Kidney (tissue), 14 donors: ENCODE results near the gene GLOD4. TPM values are rescaled to one million over a fixed set of nuclear protein-coding genes. Genes with fewer than 3 reads are reported as not detected.

ENCODE experiments used
- DNase-seq, 5 donors: peaks; one replicate each; pipeline ENCODE4 v3.0.0-alpha.2; 2013 to 2020
- FAIRE-seq: peaks from 2 replicates; lab custom pipeline; 2012; peaks lifted over from hg19 to GRCh38; lab: Jason Lieb, UNC
- H3K27ac ChIP-seq, 2 donors: one replicate each; pipeline ENCODE4 v1.7.0; 2013; ENCODE audit warnings: low read depth in 2 of 2, low read length in 2 of 2, inconsistent platforms in 1 of 2
- H3K27me3 ChIP-seq: one replicate; pipeline ENCODE4 v1.7.1; 2013; ENCODE audit warnings: low read length, inconsistent platforms; ENCODE audit not compliant: control insufficient read depth, insufficient read depth
- H3K36me3 ChIP-seq, 3 donors: one replicate each; pipeline versions ENCODE4 v1.7.0 to v1.7.1; 2013; ENCODE audit warnings: low read length in 3 of 3, control low read depth in 1 of 3, inconsistent platforms in 1 of 3; ENCODE audit not compliant: insufficient read depth in 3 of 3, control insufficient read depth in 2 of 3
- H3K4me1 ChIP-seq, 3 donors: one replicate each; pipeline versions ENCODE4 v1.7.0 to v1.7.1; 2013; ENCODE audit warnings: low read length in 3 of 3, inconsistent platforms in 1 of 3, low read depth in 1 of 3; ENCODE audit not compliant: control insufficient read depth in 2 of 3, insufficient read depth in 2 of 3
- H3K4me3 ChIP-seq, 3 donors: one replicate each; pipeline versions ENCODE4 v1.7.0 to v1.8.1; 2013; ENCODE audit warnings: low read length in 3 of 3, control low read depth in 1 of 3, inconsistent platforms in 1 of 3
- H3K9ac ChIP-seq, 3 donors: one replicate each; pipeline versions ENCODE4 v1.7.0 to v1.7.1; 2013; ENCODE audit warnings: low read length in 3 of 3, control low read depth in 1 of 3, inconsistent platforms in 1 of 3
- H3K9me3 ChIP-seq, 3 donors: one replicate each; pipeline versions ENCODE4 v1.7.0 to v1.7.1; 2013; ENCODE audit warnings: low read length in 3 of 3, control low read depth in 1 of 3, inconsistent platforms in 1 of 3; ENCODE audit not compliant: control insufficient read depth in 2 of 3, insufficient read depth in 1 of 3
- CTCF ChIP-seq: IDR thresholded peaks from 3 replicates; pipeline ENCODE4 v1.5.1; 2012; ENCODE audit warnings: mild to moderate bottlenecking, moderate library complexity, borderline replicate concordance; ENCODE audit not compliant: insufficient read depth; ENCODE audit errors: extremely low read depth
- intact Hi-C: fragments of 100-400 bp; cut with DNase I; formaldehyde crosslinking; loops from one replicate; pipeline ENCODE4 v1.11.1; 2022
- polyA plus RNA-seq: library from polyadenylated mRNA; stranded (reverse); fragments of 350-450 nt; fragmentation: Illumina TruSeq; extraction: RNeasy Lipid Tissue Mini Kit (QIAGEN cat#74804); gene quantifications from one replicate; pipeline ENCODE4 v1.2.3, GENCODE V29; 2014; ENCODE audit warnings: low read depth, low replicate concordance; ENCODE audit not compliant: insufficient read depth
- total RNA-seq: library from RNA; stranded (reverse); fragmentation: NEBNext Ultra II Directional; extraction: Animal tissue kit (Norgen Biotek cat#: 25700); gene quantifications from one replicate; pipeline ENCODE4 v1.2.1, GENCODE V29; 2021
- donor health status: control.
- donor health status: control.
- donor health status: control.
- donor health status: control.
- donor health status: control.
- donor health status: DM: yes; HTN: yes; CAD: no.
- donor health status: Normal renal cell carcinoma (clear cell type).

The GLOD4 gene
- total and polyA plus RNA-seq, 2 donors from 2014 or later: 70.6 to 90.8 TPM

- peaks cover 2 to 14% (median 4%) of the 10 kb centered on the region in 3 donors for H3K4me1 ChIP-seq
These were observed 2.1 kb upstream of the GLOD4 start for GRCh38 chr17:784143-784542.

GRCh38 chr17:778096-778495 lies 4.0 kb downstream of the GLOD4 start:
- Histone ChIP-seq H3K27me3 (no peaks in the 10 kb centered on the region), H3K9me3 (no peaks in the 10 kb centered on the region), H3K4me1 (peaks cover 2 to 6% (median 4%) of the 10 kb centered on the region in 3 donors), H3K4me3 (no peak overlapping the region), H3K9ac (no peak overlapping the region), H3K27ac (no peak overlapping the region), H3K36me3 (peaks cover 7 to 29% (median 22%) of the 10 kb centered on the region in 3 donors)
- no peak for DNase-seq
- FAIRE-seq: no peak
- TF ChIP-seq CTCF: no peak
- intact Hi-C loops: no loop called here

More at GRCh38 chr17:784143-784542, 2.1 kb upstream of the GLOD4 start:
- no peak for DNase-seq
- Histone ChIP-seq H3K9ac (no peak overlapping the region), H3K36me3 (peaks cover 2 to 11% (median 7%) of the 10 kb centered on the region in 3 donors), H3K4me3 (no peak overlapping the region), H3K27ac (no peak overlapping the region), H3K9me3 (no peaks in the 10 kb centered on the region), H3K27me3 (no peaks in the 10 kb centered on the region)
- intact Hi-C loops: no loop called here
- no peak for FAIRE-seq
- TF ChIP-seq CTCF: no peak

DNA sequence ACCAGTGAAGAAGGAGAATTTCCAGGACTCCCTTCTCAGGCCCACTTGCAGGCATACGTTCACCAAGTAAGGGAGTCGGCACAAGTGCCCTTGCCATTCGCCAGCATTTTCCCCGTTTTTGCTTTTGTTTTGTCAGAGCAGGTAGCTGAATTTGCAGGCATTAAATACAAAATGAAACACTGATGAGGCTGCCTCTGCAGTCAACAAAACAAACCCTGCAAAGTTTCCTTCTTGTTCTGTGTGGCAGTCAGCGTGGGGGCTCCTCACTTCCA lies 7.8 kb downstream of the GLOD4 start:
- Histone ChIP-seq H3K9me3 (no peaks in the 10 kb centered on the region), H3K4me3 (no peak overlapping the region), H3K27me3 (no peaks in the 10 kb centered on the region), H3K4me1 (no peaks in the 10 kb centered on the region), H3K36me3 (peaks cover 15 to 47% (median 43%) of the 10 kb centered on the region in 3 donors), H3K27ac (no peak overlapping the region), H3K9ac (no peak overlapping the region)
- DNase-seq: no peak
- TF ChIP-seq CTCF: no peak
- intact Hi-C loops: no loop called here
- FAIRE-seq: no peak
